GM12801 (cell line): ENCODE measurements around the gene GAS2L3.

Experiments used
- TF ChIP-seq, protein P1 (sequence below): IDR thresholded peaks from one replicate; pipeline ENCODE4 v1.5.1; 2011; ENCODE audit warnings: control low read depth; ENCODE audit not compliant: insufficient read length; ENCODE audit errors: extremely low read depth

GAS2L3 gene

DNA sequence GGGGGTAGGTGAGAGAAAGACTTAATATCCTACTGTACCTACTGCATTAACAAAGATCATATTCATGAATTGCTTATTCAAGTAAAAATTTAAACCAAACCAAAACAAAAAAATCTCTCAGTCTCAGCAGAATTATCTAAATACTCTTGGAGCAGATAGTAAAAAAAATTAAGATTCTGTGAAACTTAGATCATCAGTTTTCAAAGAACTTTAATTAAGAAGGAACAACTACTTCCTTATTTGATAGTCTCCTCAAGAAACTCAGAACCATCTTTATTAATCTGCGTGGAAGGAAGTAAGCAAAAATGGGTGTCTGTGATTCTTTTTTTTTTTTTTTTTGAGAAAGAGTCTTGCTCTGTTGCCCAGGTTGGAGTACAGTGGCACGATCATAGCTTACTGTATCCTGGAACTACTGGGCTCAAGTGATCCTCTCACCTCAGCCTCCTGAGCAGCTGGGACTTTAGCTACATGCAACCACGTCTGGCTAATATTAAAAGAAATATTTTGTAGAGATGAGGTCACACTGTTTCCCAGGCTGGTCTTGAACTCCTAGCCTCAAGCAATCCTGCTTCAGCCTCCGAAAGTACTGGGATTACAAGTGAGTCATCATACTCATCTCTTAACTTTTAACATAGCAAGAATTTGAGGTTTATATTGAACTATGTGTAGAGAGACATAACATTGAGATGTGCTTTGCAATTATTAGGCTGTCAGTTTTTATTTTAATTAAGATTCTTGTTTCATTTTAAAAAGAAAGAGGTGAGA is 37.4 kb downstream of the GAS2L3 start:
- TF ChIP-seq, protein P1, sequence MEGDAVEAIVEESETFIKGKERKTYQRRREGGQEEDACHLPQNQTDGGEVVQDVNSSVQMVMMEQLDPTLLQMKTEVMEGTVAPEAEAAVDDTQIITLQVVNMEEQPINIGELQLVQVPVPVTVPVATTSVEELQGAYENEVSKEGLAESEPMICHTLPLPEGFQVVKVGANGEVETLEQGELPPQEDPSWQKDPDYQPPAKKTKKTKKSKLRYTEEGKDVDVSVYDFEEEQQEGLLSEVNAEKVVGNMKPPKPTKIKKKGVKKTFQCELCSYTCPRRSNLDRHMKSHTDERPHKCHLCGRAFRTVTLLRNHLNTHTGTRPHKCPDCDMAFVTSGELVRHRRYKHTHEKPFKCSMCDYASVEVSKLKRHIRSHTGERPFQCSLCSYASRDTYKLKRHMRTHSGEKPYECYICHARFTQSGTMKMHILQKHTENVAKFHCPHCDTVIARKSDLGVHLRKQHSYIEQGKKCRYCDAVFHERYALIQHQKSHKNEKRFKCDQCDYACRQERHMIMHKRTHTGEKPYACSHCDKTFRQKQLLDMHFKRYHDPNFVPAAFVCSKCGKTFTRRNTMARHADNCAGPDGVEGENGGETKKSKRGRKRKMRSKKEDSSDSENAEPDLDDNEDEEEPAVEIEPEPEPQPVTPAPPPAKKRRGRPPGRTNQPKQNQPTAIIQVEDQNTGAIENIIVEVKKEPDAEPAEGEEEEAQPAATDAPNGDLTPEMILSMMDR = no peak

DNA sequence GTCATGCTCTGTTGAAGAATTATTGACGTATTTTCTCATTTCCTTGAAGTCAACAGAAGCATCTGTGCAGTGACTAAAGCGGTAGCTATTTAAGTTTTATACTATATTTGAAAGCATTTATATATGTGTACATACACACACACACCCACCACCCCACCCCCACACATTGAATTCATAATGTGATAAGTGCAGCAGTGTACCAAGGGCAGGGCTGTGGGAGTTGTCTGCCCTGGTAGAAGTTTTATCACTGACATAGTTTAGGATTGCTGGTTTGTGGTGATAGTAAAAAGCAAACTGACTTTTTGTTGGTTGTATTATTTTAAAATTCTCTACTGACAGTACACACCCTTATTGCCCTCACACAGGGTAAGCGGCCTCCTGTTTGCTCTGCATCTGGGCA is 39.1 kb downstream of the GAS2L3 start:
- TF ChIP-seq, protein P1 = no peak

DNA sequence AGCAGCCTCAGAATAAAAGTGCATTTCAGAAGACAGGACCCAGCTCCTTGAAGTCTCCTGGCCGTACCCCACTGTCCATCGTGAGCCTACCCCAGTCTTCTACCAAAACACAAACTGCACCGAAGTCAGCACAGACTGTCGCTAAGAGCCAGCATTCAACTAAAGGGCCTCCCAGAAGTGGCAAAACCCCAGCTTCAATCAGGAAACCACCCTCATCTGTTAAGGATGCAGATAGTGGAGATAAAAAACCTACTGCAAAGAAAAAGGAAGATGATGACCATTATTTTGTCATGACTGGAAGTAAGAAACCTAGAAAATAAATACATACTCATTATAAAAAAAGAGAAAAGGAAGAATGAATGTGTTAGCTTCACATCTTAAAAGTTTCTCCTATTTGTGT is 51.1 kb downstream of the GAS2L3 start:
- TF ChIP-seq, protein P1 = no peak

DNA sequence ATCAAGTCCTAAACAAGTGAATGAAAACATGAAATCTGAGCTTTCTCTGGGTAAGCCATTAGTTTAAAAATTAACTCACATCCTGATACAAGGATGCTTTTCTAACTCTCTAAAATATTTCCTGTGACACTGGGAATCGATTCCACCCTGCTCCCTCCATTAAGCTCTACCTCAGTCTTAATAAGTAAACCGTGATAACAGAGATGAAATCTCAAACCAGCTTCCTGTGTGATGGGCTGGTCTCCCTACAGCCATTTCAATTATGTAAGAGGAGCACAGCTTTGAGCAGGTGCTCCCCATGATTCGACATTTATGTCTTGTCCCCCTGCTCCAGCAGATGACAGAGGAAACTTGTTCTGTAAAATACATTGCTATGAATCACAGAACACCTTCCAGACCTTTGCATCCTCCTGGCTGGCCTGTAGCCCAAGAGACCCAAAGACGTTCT is 59.0 kb downstream of the GAS2L3 start:
- TF ChIP-seq, protein P1 = no peak

DNA sequence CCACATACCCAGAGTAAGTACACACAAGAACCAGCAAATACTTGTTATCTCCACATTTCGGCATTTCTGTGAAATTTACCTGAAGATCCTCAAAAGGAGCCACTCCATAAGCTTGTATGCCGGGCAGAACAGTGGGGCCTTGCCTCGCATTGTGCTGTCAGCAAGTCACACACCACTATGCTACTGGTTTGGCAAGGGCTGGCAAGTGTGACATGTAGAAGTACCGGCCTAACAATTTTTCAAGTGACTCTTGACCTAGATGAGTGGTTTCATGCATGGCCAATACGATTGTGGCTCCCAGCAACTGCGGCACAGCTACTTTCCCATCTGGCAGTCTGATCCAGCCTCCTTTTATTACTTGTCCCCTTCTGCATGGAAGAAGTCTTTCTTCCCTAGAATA is 69.8 kb downstream of the GAS2L3 start:
- TF ChIP-seq, protein P1 = no peak

DNA sequence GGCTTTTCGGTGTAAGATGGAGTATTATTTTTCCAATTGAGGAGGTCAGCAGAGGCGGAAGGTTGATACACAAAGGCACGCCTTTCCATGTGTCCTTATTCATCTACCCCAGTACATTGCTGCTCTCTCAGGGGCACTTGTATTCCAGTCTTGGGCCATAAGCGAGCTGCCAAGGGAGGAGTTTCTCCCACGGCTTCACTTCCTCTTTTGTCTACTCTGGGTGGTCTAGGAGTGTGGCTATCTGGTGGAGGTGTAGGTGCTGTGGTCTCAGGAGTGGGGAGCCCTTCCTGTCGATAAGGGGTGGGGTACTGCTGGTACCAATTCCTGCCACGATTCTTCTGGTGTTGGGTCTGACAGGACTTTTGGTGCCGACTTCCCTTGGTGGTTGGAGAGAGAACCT is 73.4 kb downstream of the GAS2L3 start:
- TF ChIP-seq, protein P1 = no peak

DNA sequence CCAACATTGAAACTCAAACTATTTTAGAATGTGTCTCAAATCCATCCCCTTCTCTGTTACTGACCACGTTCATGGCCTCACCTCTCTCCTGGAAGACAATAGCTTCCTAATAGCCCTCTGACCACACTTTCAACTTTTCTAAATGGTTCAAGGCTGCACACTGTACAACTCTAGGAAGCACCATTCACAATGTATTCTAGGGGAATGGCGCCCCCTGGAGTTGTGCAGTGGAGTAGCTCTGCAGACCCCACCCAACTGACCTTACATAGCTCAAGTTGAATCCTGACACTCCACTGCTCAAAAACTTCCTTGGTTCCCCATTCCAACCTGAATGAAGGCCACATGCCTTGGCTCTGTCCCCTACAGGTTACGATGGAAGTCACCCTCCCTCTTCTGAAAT is 77.6 kb downstream of the GAS2L3 start:
- TF ChIP-seq, protein P1 = no peak
